ENCODE measurements around the gene GPR161. TPM values are rescaled to one million over a fixed set of nuclear protein-coding genes. Genes with fewer than 3 reads are reported as not detected.

GPR161 gene
- total RNA-seq, 1 experiment from 2014 or later = 6.6 TPM

- Mint-ChIP-seq H3K9me3 (ENCODE audit: unreplicated experiment) (no peaks in the 10 kb centered on the region), H3K4me3 (ENCODE audit: unreplicated experiment) (no peak overlapping the region), H3K4me1 (ENCODE audit: insufficient read depth, unreplicated experiment) (peaks cover 10% of the 10 kb centered on the region), H3K27ac (ENCODE audit: low read depth, unreplicated experiment) (no peak overlapping the region), H3K36me3 (ENCODE audit: insufficient read depth, unreplicated experiment) (no peaks in the 10 kb centered on the region), H3K27me3 (ENCODE audit: insufficient read depth, unreplicated experiment) (no peaks in the 10 kb centered on the region)
- BruUV-seq (replicated peaks) = no TSS peak
- no peak for TF ChIP-seq CTCF (IDR thresholded peaks at IDR 0.05; ENCODE audit: unreplicated experiment)
- intact Hi-C loops (cut with micrococcal nuclease) = no loop called here
- ChIA-PET CTCF (interaction anchor here (0.6 to 2.1 kb wide), 10 partner anchors 10 to 176 kb away, joined by 3 to 14 read pairs (median 4); no protein-coding TSS in a partner anchor), POLR2A (interaction anchor here (0.9 to 1.2 kb wide), 3 partner anchors 10 to 85 kb away, joined by 3 to 4 read pairs (median 4); no protein-coding TSS in a partner anchor)
- DNase-seq (ENCODE audit: unreplicated experiment) = no peak
Observed at GRCh38 chr1:168141871-168142385, 5.2 kb upstream of the GPR161 start.

DNA sequence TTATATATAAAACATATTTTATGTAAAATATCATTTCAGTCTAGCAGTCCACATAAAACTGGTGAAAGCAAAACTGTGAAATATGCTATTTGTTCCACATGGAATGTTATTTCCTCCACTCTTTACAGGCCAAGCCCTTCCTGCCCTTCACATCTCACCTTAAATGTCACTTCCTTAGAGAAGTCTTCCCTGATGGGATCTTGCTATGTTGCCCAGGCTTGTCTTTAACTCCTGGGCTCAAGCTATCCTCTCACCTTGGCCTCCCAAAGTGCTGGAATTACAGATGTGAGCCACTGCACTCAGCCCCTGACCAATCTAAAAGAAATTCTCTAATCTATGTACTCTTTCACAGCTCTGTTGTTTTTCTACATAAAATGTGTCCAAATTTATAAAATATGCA is 2.3 kb upstream of the GPR161 start:
- CTCF ChIA-PET = interaction anchor here (0.7 to 1.4 kb wide), 3 partner anchors 10 to 88 kb away, joined by 3 to 5 read pairs (median 4); no protein-coding TSS in a partner anchor
- Mint-ChIP-seq H3K36me3 (ENCODE audit: insufficient read depth, unreplicated experiment) (no peaks in the 10 kb centered on the region), H3K27me3 (ENCODE audit: insufficient read depth, unreplicated experiment) (no peaks in the 10 kb centered on the region), H3K9me3 (ENCODE audit: unreplicated experiment) (no peaks in the 10 kb centered on the region), H3K4me1 (ENCODE audit: insufficient read depth, unreplicated experiment) (peaks cover 15% of the 10 kb centered on the region), H3K4me3 (ENCODE audit: unreplicated experiment) (no peak overlapping the region), H3K27ac (ENCODE audit: low read depth, unreplicated experiment) (no peak overlapping the region)
- POLR2A ChIA-PET = interaction anchor here (1.1 to 1.8 kb wide), 3 partner anchors 23 to 55 kb away, joined by 4 to 5 read pairs (median 4); no protein-coding TSS in a partner anchor
- intact Hi-C loops (cut with micrococcal nuclease) = no loop called here
- no peak for TF ChIP-seq CTCF (IDR thresholded peaks at IDR 0.05; ENCODE audit: unreplicated experiment)
- BruUV-seq (replicated peaks) = no TSS peak
- DNase-seq (ENCODE audit: unreplicated experiment) = no peak

- intact Hi-C loops (cut with micrococcal nuclease) = no loop called here
- TF ChIP-seq CTCF (IDR thresholded peaks at IDR 0.05; ENCODE audit: unreplicated experiment) = no peak
- Mint-ChIP-seq H3K4me1 (ENCODE audit: insufficient read depth, unreplicated experiment) (peaks cover 15% of the 10 kb centered on the region), H3K4me3 (ENCODE audit: unreplicated experiment) (no peak overlapping the region), H3K9me3 (ENCODE audit: unreplicated experiment) (no peaks in the 10 kb centered on the region), H3K36me3 (ENCODE audit: insufficient read depth, unreplicated experiment) (no peaks in the 10 kb centered on the region), H3K27ac (ENCODE audit: low read depth, unreplicated experiment) (no peak overlapping the region), H3K27me3 (ENCODE audit: insufficient read depth, unreplicated experiment) (no peaks in the 10 kb centered on the region)
- no peak for DNase-seq (ENCODE audit: unreplicated experiment)
- ChIA-PET CTCF (interaction anchor here (0.9 to 1.5 kb wide), 8 partner anchors 9 to 61 kb away, joined by 3 to 5 read pairs (median 4); no protein-coding TSS in a partner anchor), POLR2A (interaction anchor here (0.5 to 3.4 kb wide), 12 partner anchors 9 to 470 kb away, joined by 3 to 14 read pairs (median 4); partner anchors contain the start of gene SFT2D2)
- BruUV-seq (replicated peaks) = no TSS peak
Observed at GRCh38 chr1:168138134-168138533, 1.4 kb upstream of the GPR161 start.

GRCh38 chr1:168137515-168137821 is 738 bp upstream of the GPR161 start:
- Mint-ChIP-seq H3K4me3 (ENCODE audit: unreplicated experiment) (peak overlapping the region; percentile 87), H3K9me3 (ENCODE audit: unreplicated experiment) (no peaks in the 10 kb centered on the region), H3K36me3 (ENCODE audit: insufficient read depth, unreplicated experiment) (no peaks in the 10 kb centered on the region), H3K27me3 (ENCODE audit: insufficient read depth, unreplicated experiment) (no peaks in the 10 kb centered on the region), H3K4me1 (ENCODE audit: insufficient read depth, unreplicated experiment) (peaks cover 15% of the 10 kb centered on the region), H3K27ac (ENCODE audit: low read depth, unreplicated experiment) (no peak overlapping the region)
- DNase-seq (ENCODE audit: unreplicated experiment) = no peak
- TF ChIP-seq CTCF (IDR thresholded peaks at IDR 0.05; ENCODE audit: unreplicated experiment) = no peak
- intact Hi-C loops (cut with micrococcal nuclease) = loop anchor here (2.0 kb wide), 2 partner anchors 41 to 45 kb away; partner anchors contain the start of gene TIPRL
- ChIA-PET CTCF (interaction anchor here (0.9 to 1.5 kb wide), 7 partner anchors 8 to 60 kb away, joined by 3 to 5 read pairs (median 4); no protein-coding TSS in a partner anchor), POLR2A (interaction anchor here (0.7 to 3.4 kb wide), 9 partner anchors 10 to 415 kb away, joined by 3 to 14 read pairs (median 5); partner anchors contain the start of gene SFT2D2)
- no TSS peak for BruUV-seq (replicated peaks)

Measured in MCF 10A (cell line).